Chondrocyte (in vitro differentiated cells): ENCODE results near the gene UGT2B7. TPM values are rescaled to one million over a fixed set of nuclear protein-coding genes. Genes with fewer than 3 reads are reported as not detected.
A peak's percentile ranks its signal among the peaks of the same experiment; 100 is the strongest.

Experiments
- DNase-seq: peaks from one replicate; pipeline ENCODE4 v3.0.0; 2021; ENCODE audit warnings: mixed read lengths, low spot score
- H3K27ac Mint-ChIP-seq: one replicate; pipeline ENCODE4 v1.8.0; 2021; ENCODE audit warnings: mild to moderate bottlenecking, moderate library complexity, mixed read lengths; ENCODE audit not compliant: unreplicated experiment
- H3K27me3 Mint-ChIP-seq: 2 replicates; pipeline ENCODE4 v1.8.0; 2021; ENCODE audit warnings: low read depth, mixed read lengths
- H3K36me3 Mint-ChIP-seq: 2 replicates; pipeline ENCODE4 v1.8.0; 2021; ENCODE audit warnings: low read depth, mixed read lengths
- H3K4me1 Mint-ChIP-seq: 2 replicates; pipeline ENCODE4 v1.8.0; 2021; ENCODE audit warnings: low read depth, mild to moderate bottlenecking, mixed read lengths
- H3K4me3 Mint-ChIP-seq: one replicate; pipeline ENCODE4 v1.8.0; 2021; ENCODE audit warnings: mild to moderate bottlenecking, moderate library complexity, mixed read lengths; ENCODE audit not compliant: unreplicated experiment
- H3K9me3 Mint-ChIP-seq: 2 replicates; pipeline ENCODE4 v1.8.0; 2021; ENCODE audit warnings: low read depth, mixed read lengths
- CTCF ChIP-seq: fragments of 200-600 bp; sonication (generic); IDR thresholded peaks from 2 replicates; pipeline ENCODE4 v1.5.0; 2021; ENCODE audit warnings: antibody characterized with exemption, mild to moderate bottlenecking, moderate library complexity
- total RNA-seq: library from RNA; stranded (reverse); gene quantifications from 3 replicates; pipeline ENCODE4 v1.2.1, GENCODE V29; 2021

UGT2B7 gene
- total RNA-seq, 1 donor from 2014 or later, result 7.1 TPM

GRCh38 chr4:69071286-69071685, 25.0 kb upstream of the UGT2B7 start:
- Mint-ChIP-seq H3K4me3 (no peak overlapping the region), H3K27me3 (no peaks in the 10 kb centered on the region), H3K27ac (no peak overlapping the region), H3K9me3 (peaks cover 7% of the 10 kb centered on the region), H3K4me1 (no peaks in the 10 kb centered on the region), H3K36me3 (peaks cover 2% of the 10 kb centered on the region)
- no peak for TF ChIP-seq CTCF
- DNase-seq, result no peak

GRCh38 chr4:69073375-69073774, 22.9 kb upstream of the UGT2B7 start:
- no peak overlapping the region for H3K4me3 Mint-ChIP-seq
- peaks cover 3% of the 10 kb centered on the region for H3K36me3 Mint-ChIP-seq
- DNase-seq, result no peak
- no peak for TF ChIP-seq CTCF
- H3K27ac Mint-ChIP-seq, result no peak overlapping the region
- no peaks in the 10 kb centered on the region for H3K27me3 Mint-ChIP-seq
- peaks cover 18% of the 10 kb centered on the region for H3K9me3 Mint-ChIP-seq
- H3K4me1 Mint-ChIP-seq, result no peaks in the 10 kb centered on the region

- Mint-ChIP-seq H3K27ac (peak overlapping the region; percentile 72), H3K36me3 (peaks cover 3% of the 10 kb centered on the region), H3K4me1 (no peaks in the 10 kb centered on the region), H3K4me3 (no peak overlapping the region), H3K27me3 (no peaks in the 10 kb centered on the region), H3K9me3 (peaks cover 18% of the 10 kb centered on the region)
- DNase-seq, result no peak
- no peak for TF ChIP-seq CTCF
These were observed 21.0 kb upstream of the UGT2B7 start for GRCh38 chr4:69075061-69075792.

GRCh38 chr4:69078852-69079251, 17.4 kb upstream of the UGT2B7 start:
- no peak for DNase-seq
- Mint-ChIP-seq H3K4me3 (no peak overlapping the region), H3K27me3 (no peaks in the 10 kb centered on the region), H3K36me3 (peaks cover 3% of the 10 kb centered on the region), H3K4me1 (no peaks in the 10 kb centered on the region), H3K9me3 (peaks cover 29% of the 10 kb centered on the region), H3K27ac (no peak overlapping the region)
- TF ChIP-seq CTCF, result no peak

- H3K4me1 Mint-ChIP-seq, result peaks cover 6% of the 10 kb centered on the region
- no peaks in the 10 kb centered on the region for H3K36me3 Mint-ChIP-seq
- no peak for DNase-seq
- no peak for TF ChIP-seq CTCF
- no peaks in the 10 kb centered on the region for H3K27me3 Mint-ChIP-seq
- H3K9me3 Mint-ChIP-seq, result peaks cover 4% of the 10 kb centered on the region
- H3K4me3 Mint-ChIP-seq, result no peak overlapping the region
- no peak overlapping the region for H3K27ac Mint-ChIP-seq
These were observed 7.8 kb upstream of the UGT2B7 start for GRCh38 chr4:69088473-69088872.
